Coronary artery (tissue), 2 donors: ENCODE data around the gene TMOD3.
A peak's percentile ranks its signal among the peaks of the same experiment; 100 is the strongest.

Experiments used
- DNase-seq: peaks from one replicate; pipeline ENCODE4 v3.0.0-alpha.2; 2017; ENCODE audit warnings: low spot score
- H3K27ac ChIP-seq, 2 donors: fragments of 200-600 bp; sonication (generic); one replicate each; pipeline ENCODE4 v1.5.1; 2016 to 2019
- H3K4me3 ChIP-seq: fragments of 200-600 bp; sonication (generic); 2 replicates; pipeline ENCODE4 v1.5.1; 2016; ENCODE audit warnings: mild to moderate bottlenecking, moderate library complexity
- CTCF ChIP-seq: fragments of 200-600 bp; sonication (generic); IDR thresholded peaks from one replicate; pipeline ENCODE4 v1.5.1; 2019; ENCODE audit warnings: antibody characterized with exemption

Gene TMOD3

GRCh38 chr15:51825698-51826097, 3.8 kb upstream of the TMOD3 start:
- no peak for TF ChIP-seq CTCF
- Histone ChIP-seq H3K4me3 (no peak overlapping the region), H3K27ac (no peak overlapping the region)
- DNase-seq: no peak

- TF ChIP-seq CTCF: no peak
- peak overlapping the region in 1 of 2 donors; percentile 98 for H3K27ac ChIP-seq
- H3K4me3 ChIP-seq: peak overlapping the region; percentile 98
- DNase-seq: no peak
Measured at GRCh38 chr15:51828621-51829375, 655 bp upstream of the TMOD3 start.

GRCh38 chr15:51830276-51830806, 888 bp downstream of the TMOD3 start:
- peak overlapping the region; percentile 82 to 98 for H3K27ac ChIP-seq
- peak overlapping the region; percentile 98 for H3K4me3 ChIP-seq
- DNase-seq: no peak
- TF ChIP-seq CTCF: no peak

- Histone ChIP-seq H3K4me3 (no peak overlapping the region), H3K27ac (no peak overlapping the region)
- TF ChIP-seq CTCF: no peak
- DNase-seq: no peak
Measured at GRCh38 chr15:51833772-51834171, 4.3 kb downstream of the TMOD3 start.

- no peak for TF ChIP-seq CTCF
- Histone ChIP-seq H3K4me3 (no peak overlapping the region), H3K27ac (peak overlapping the region in 1 of 2 donors; percentile 0)
- no peak for DNase-seq
Measured at GRCh38 chr15:51837792-51838251, 8.4 kb downstream of the TMOD3 start.

- TF ChIP-seq CTCF: no peak
- DNase-seq: no peak
- H3K27ac ChIP-seq: no peak overlapping the region
- no peak overlapping the region for H3K4me3 ChIP-seq
Measured at GRCh38 chr15:51838270-51838669, 8.8 kb downstream of the TMOD3 start.

- Histone ChIP-seq H3K4me3 (no peak overlapping the region), H3K27ac (no peak overlapping the region)
- DNase-seq: no peak
- no peak for TF ChIP-seq CTCF
Measured at GRCh38 chr15:51840692-51841091, 11.2 kb downstream of the TMOD3 start.
